Upper lobe of left lung (tissue), 4 donors: Measurements from ENCODE around the gene ZNF248.

Experiments used
- EP300 ChIP-seq, 4 donors: sonication (generic); formaldehyde crosslinking; IDR thresholded peaks; one replicate each; pipeline ENCODE4 v1.5.1; 2017; ENCODE audit warnings: antibody characterized with exemption in 4 of 4, control low read depth in 2 of 4
- POLR2A ChIP-seq, 4 donors: fragments of 450-650 bp; IDR thresholded peaks; one replicate each; pipeline ENCODE4 v1.5.1; 2016 to 2017; ENCODE audit warnings: antibody characterized with exemption in 4 of 4, mild to moderate bottlenecking in 2 of 4
- POLR2AphosphoS5 ChIP-seq, 2 donors: sonication (generic); formaldehyde crosslinking; IDR thresholded peaks; one replicate each; pipeline ENCODE4 v1.5.1; 2017; ENCODE audit warnings: antibody characterized with exemption in 2 of 2
- TF ChIP-seq, protein P1 (sequence below), 6 experiments: fragments of 450-650 bp in 4 of 6; fragments of 200-600 bp in 2 of 6; sonication (generic) in 2 of 6; IDR thresholded peaks; one replicate each; pipeline ENCODE4 v1.5.1; 2016 to 2019; ENCODE audit warnings: antibody characterized with exemption in 6 of 6

- TF ChIP-seq POLR2A (IDR thresholded peaks at IDR 0.05) (no peak), EP300 (IDR thresholded peaks at IDR 0.05) (no peak), POLR2AphosphoS5 (IDR thresholded peaks at IDR 0.05) (no peak)
- TF ChIP-seq, protein P1, sequence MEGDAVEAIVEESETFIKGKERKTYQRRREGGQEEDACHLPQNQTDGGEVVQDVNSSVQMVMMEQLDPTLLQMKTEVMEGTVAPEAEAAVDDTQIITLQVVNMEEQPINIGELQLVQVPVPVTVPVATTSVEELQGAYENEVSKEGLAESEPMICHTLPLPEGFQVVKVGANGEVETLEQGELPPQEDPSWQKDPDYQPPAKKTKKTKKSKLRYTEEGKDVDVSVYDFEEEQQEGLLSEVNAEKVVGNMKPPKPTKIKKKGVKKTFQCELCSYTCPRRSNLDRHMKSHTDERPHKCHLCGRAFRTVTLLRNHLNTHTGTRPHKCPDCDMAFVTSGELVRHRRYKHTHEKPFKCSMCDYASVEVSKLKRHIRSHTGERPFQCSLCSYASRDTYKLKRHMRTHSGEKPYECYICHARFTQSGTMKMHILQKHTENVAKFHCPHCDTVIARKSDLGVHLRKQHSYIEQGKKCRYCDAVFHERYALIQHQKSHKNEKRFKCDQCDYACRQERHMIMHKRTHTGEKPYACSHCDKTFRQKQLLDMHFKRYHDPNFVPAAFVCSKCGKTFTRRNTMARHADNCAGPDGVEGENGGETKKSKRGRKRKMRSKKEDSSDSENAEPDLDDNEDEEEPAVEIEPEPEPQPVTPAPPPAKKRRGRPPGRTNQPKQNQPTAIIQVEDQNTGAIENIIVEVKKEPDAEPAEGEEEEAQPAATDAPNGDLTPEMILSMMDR (IDR thresholded peaks at IDR 0.05) = no peak
Measured at GRCh38 chr10:37854626-37855025, 2.8 kb downstream of the ZNF248 start.
